ENCODE measurements around the gene SH2B2.

GRCh38 chr7:102305414-102306268, 19.0 kb downstream of the SH2B2 start:
- TF ChIP-seq EZH2 (IDR thresholded peaks at IDR 0.05; ENCODE audit: insufficient read depth, poor library complexity, severe bottlenecking) (no peak), EZH2phosphoT487 (IDR thresholded peaks at IDR 0.05; ENCODE audit: insufficient read depth, low read depth) (no peak)
